Measurements from ENCODE around the gene TRIM58. TPM values are rescaled to one million over a fixed set of nuclear protein-coding genes. Genes with fewer than 3 reads are reported as not detected.

TRIM58 gene
- total RNA-seq, 1 donor from 2014 or later, result not detected

DNA sequence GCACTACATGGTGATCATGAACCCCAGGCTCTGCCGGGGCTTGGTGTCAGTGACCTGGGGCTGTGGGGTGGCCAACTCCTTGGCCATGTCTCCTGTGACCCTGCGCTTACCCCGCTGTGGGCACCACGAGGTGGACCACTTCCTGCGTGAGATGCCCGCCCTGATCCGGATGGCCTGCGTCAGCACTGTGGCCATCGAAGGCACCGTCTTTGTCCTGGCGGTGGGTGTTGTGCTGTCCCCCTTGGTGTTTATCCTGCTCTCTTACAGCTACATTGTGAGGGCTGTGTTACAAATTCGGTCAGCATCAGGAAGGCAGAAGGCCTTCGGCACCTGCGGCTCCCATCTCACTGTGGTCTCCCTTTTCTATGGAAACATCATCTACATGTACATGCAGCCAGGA lies 39.0 kb downstream of the TRIM58 start:
- no peak overlapping the region for H3K4me3 ChIP-seq (ENCODE audit: low read depth, low read length)
- DNase-seq (ENCODE audit: low read depth) (no peak), FAIRE-seq (no peak)
- no peaks in the 10 kb centered on the region for H3K27me3 ChIP-seq (ENCODE audit: control insufficient read depth, insufficient read depth, low read length)
- TF ChIP-seq, protein P1, sequence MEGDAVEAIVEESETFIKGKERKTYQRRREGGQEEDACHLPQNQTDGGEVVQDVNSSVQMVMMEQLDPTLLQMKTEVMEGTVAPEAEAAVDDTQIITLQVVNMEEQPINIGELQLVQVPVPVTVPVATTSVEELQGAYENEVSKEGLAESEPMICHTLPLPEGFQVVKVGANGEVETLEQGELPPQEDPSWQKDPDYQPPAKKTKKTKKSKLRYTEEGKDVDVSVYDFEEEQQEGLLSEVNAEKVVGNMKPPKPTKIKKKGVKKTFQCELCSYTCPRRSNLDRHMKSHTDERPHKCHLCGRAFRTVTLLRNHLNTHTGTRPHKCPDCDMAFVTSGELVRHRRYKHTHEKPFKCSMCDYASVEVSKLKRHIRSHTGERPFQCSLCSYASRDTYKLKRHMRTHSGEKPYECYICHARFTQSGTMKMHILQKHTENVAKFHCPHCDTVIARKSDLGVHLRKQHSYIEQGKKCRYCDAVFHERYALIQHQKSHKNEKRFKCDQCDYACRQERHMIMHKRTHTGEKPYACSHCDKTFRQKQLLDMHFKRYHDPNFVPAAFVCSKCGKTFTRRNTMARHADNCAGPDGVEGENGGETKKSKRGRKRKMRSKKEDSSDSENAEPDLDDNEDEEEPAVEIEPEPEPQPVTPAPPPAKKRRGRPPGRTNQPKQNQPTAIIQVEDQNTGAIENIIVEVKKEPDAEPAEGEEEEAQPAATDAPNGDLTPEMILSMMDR (IDR thresholded peaks at IDR 0.05; ENCODE audit: insufficient read depth, low read length, severe bottlenecking), result no peak
- H3K36me3 ChIP-seq (ENCODE audit: control insufficient read depth, insufficient read depth, low read length), result no peaks in the 10 kb centered on the region

DNA sequence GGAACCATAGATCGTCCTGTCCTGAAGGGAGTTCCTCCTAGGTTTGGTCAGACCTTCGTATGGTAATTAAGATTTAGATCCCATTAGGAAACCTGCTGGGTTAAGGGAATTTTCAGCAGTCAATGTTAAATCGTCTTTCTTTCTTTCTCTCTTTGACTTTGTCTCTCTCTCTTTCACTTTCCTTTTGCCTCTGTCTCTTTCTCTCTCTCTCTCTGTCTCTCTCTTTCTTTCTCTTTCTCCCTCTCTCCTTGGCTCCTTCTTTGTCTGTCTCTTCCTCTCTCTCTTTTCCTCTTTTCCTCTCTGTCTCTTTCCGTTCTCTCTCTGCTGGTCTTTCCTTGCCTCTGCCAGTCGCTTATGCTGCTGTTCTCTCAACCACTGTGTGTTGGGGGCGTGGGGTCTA lies 47.1 kb downstream of the TRIM58 start:
- Histone ChIP-seq H3K36me3 (ENCODE audit: control insufficient read depth, insufficient read depth, low read length) (no peaks in the 10 kb centered on the region), H3K27me3 (ENCODE audit: control insufficient read depth, insufficient read depth, low read length) (no peaks in the 10 kb centered on the region), H3K4me3 (ENCODE audit: low read depth, low read length) (no peak overlapping the region)
- FAIRE-seq (no peak), DNase-seq (ENCODE audit: low read depth) (no peak)
- TF ChIP-seq, protein P1 (IDR thresholded peaks at IDR 0.05; ENCODE audit: insufficient read depth, low read length, severe bottlenecking), result no peak

DNA sequence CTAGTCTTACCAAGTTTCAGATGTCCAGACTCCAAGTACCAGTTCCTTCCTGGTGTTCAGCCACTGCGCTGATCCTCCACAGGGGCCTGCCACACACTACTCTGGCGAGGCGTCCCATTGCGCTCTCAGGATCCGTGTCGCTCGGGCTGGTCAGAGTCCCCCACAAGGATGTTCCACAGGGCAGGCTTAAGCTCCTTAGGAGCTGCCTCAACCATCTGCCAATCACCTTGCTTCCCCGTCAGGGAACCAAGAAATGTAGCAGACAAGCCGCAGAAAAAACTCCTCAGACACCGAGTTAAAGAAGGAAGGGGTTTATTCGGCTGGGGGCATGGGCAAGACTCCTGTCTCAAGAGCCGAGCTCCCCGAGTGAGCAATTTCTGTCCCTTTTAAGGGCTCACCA lies 48.2 kb downstream of the TRIM58 start:
- Histone ChIP-seq H3K36me3 (ENCODE audit: control insufficient read depth, insufficient read depth, low read length) (no peaks in the 10 kb centered on the region), H3K27me3 (ENCODE audit: control insufficient read depth, insufficient read depth, low read length) (no peaks in the 10 kb centered on the region), H3K4me3 (ENCODE audit: low read depth, low read length) (no peak overlapping the region)
- DNase-seq (ENCODE audit: low read depth) (no peak), FAIRE-seq (no peak)
- TF ChIP-seq, protein P1 (IDR thresholded peaks at IDR 0.05; ENCODE audit: insufficient read depth, low read length, severe bottlenecking), result no peak

DNA sequence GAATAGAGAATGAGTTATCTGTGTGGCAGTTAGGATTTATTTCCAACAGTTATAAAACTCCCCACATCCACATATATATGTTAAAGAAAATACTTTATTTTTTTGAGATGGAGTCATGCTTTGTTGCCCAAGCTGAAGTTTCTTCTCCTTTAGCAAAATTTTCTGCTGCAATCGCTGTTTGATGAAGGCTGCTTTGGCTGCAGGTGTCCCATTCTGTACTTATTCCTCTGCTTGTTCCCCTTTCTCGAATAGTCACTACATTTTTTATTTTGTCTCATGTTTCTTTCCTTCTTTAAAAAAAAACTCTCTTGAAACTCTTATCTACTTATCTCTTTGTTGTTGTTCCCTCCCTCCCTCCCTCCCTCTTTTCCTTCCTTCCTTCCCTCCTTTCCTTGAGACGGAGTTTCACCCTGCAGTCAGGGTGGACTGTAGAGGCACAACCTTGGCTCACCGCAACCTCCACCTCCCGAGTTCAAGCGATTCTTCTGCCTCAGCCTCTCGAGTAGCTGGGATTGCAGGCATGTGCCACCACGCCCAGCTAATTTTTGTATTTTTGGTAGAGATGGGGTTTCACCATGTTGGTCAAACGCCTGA lies 49.0 kb downstream of the TRIM58 start:
- DNase-seq (ENCODE audit: low read depth) (no peak), FAIRE-seq (no peak)
- Histone ChIP-seq H3K4me3 (ENCODE audit: low read depth, low read length) (no peak overlapping the region), H3K27me3 (ENCODE audit: control insufficient read depth, insufficient read depth, low read length) (no peaks in the 10 kb centered on the region), H3K36me3 (ENCODE audit: control insufficient read depth, insufficient read depth, low read length) (no peaks in the 10 kb centered on the region)
- TF ChIP-seq, protein P1 (IDR thresholded peaks at IDR 0.05; ENCODE audit: insufficient read depth, low read length, severe bottlenecking), result no peak

DNA sequence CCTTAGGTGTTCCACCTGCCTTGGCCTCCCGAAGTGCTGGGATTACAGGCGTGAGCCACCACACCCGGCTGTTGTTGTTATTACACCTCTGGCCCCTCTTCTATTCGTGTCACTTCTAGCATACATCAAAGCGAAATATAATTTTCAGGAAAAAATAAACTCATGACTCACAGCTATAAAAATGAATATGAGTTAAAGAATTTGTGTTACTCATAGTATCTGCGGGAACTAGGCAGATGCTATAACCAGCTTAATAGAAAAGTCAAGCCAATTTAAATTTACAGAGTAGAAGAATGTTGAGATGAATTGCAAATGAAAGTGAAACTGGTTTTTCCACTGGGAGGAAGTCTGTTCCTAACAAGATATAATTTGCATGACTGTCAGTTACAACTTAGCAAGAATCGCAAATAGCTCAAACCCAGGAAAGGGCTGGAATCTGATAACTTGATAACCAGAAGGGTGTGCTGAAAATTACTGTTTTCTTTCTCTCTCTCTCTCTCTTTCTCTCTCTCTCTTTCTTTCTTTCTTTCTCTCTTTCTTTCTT lies 49.6 kb downstream of the TRIM58 start:
- DNase-seq (ENCODE audit: low read depth), result peak; percentile 41
- Histone ChIP-seq H3K4me3 (ENCODE audit: low read depth, low read length) (no peak overlapping the region), H3K36me3 (ENCODE audit: control insufficient read depth, insufficient read depth, low read length) (no peaks in the 10 kb centered on the region), H3K27me3 (ENCODE audit: control insufficient read depth, insufficient read depth, low read length) (no peaks in the 10 kb centered on the region)
- TF ChIP-seq, protein P1 (IDR thresholded peaks at IDR 0.05; ENCODE audit: insufficient read depth, low read length, severe bottlenecking), result no peak
- FAIRE-seq, result no peak

DNA sequence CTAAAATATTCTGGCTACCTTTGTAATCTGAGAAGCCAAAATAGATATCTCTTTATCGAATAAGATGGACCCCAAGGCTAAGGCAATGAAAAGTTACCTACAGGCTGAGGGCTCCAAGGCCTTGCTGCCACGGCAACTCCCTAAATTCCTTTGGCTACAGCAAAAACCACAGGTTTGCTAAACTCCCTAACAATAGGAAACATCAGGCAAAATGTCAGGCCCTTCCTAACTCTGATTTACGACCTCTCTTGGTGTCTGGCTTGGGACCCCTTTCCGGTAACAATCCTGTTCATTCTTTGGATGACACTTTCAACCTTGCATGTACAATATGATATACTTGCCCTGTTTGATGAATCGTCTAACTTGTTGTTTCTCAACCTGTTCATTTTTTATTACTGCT lies 51.8 kb downstream of the TRIM58 start:
- H3K4me3 ChIP-seq (ENCODE audit: low read depth, low read length), result no peak overlapping the region
- H3K36me3 ChIP-seq (ENCODE audit: control insufficient read depth, insufficient read depth, low read length), result no peaks in the 10 kb centered on the region
- no peak for FAIRE-seq
- TF ChIP-seq, protein P1 (IDR thresholded peaks at IDR 0.05; ENCODE audit: insufficient read depth, low read length, severe bottlenecking), result no peak
- no peaks in the 10 kb centered on the region for H3K27me3 ChIP-seq (ENCODE audit: control insufficient read depth, insufficient read depth, low read length)
- DNase-seq (ENCODE audit: low read depth), result no peak

Measured in bronchial epithelial cell (primary cell).